Lower leg skin (tissue), 3 donors: ENCODE data around the gene DBP.

Experiments used
- CTCF ChIP-seq, 3 donors: fragments of 450-650 bp; IDR thresholded peaks; one replicate each; pipeline ENCODE4 v1.5.1; 2016; ENCODE audit warnings: antibody characterized with exemption in 3 of 3, mild to moderate bottlenecking in 3 of 3, moderate library complexity in 2 of 3
- POLR2A ChIP-seq, 2 donors: fragments of 450-650 bp; IDR thresholded peaks; one replicate each; pipeline ENCODE4 v1.6.1; 2016 to 2017; ENCODE audit warnings: antibody characterized with exemption in 2 of 2, mild to moderate bottlenecking in 1 of 2, moderate library complexity in 1 of 2

- TF ChIP-seq CTCF (IDR thresholded peaks at IDR 0.05): no peak
- TF ChIP-seq POLR2A (IDR thresholded peaks at IDR 0.05): no peak
Observed at GRCh38 chr19:48658483-48658882, 21.3 kb upstream of the DBP start.
